GM23338 (cell line): ENCODE measurements around the gene OR10G8.

Source experiments
- EZH2 ChIP-seq: fragments of 200-600 bp; sonication (generic); IDR thresholded peaks from one replicate; pipeline ENCODE4 v1.8.0; 2017; ENCODE audit warnings: antibody characterized with exemption, mild to moderate bottlenecking, low read depth; ENCODE audit not compliant: unreplicated experiment
- POLR2AphosphoS5 ChIP-seq: IDR thresholded peaks from 2 replicates; pipeline ENCODE4 v1.6.1; 2016; ENCODE audit warnings: antibody characterized with exemption, low read depth
- TF ChIP-seq, protein P1 (sequence below), 2 experiments: fragments of 200-600 bp in 1 of 2; sonication (generic) in 1 of 2; conservative IDR thresholded peaks; 2 replicates each; pipeline versions ENCODE4 v1.5.1 to v1.6.1; 2016 to 2017; ENCODE audit warnings: antibody characterized with exemption in 2 of 2, low read depth in 2 of 2, mild to moderate bottlenecking in 2 of 2, moderate library complexity in 1 of 2

DNA sequence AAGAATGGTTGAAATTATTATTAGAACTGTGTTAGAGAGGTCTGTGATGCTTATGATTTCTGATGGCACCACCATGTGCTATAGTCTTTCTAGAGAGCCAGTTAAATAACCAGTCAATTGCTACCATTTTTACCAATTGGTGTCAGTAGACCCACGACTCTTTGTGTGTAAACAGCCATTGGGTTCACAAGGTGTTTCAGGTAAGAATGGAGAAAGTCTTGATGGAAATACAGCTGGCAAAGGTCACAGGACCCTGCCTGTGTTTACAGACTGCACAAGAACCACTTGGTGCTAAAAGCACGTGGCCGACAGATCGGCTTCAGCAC is 45.0 kb downstream of the OR10G8 start:
- TF ChIP-seq, protein P1, sequence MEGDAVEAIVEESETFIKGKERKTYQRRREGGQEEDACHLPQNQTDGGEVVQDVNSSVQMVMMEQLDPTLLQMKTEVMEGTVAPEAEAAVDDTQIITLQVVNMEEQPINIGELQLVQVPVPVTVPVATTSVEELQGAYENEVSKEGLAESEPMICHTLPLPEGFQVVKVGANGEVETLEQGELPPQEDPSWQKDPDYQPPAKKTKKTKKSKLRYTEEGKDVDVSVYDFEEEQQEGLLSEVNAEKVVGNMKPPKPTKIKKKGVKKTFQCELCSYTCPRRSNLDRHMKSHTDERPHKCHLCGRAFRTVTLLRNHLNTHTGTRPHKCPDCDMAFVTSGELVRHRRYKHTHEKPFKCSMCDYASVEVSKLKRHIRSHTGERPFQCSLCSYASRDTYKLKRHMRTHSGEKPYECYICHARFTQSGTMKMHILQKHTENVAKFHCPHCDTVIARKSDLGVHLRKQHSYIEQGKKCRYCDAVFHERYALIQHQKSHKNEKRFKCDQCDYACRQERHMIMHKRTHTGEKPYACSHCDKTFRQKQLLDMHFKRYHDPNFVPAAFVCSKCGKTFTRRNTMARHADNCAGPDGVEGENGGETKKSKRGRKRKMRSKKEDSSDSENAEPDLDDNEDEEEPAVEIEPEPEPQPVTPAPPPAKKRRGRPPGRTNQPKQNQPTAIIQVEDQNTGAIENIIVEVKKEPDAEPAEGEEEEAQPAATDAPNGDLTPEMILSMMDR (conservative IDR thresholded peaks at IDR 0.05; ENCODE audit: low read depth in 2 of 2), result no peak
- no peak for TF ChIP-seq EZH2
- no peak for TF ChIP-seq POLR2AphosphoS5
